SKM-1 treated with dmso at 0.1 percent for 144 hours (cell line): ENCODE results near the gene MDN1.

ENCODE experiments used
- DNase-seq: peaks from one replicate; lab custom pipeline; 2025; ENCODE audit not compliant: unreplicated experiment; lab: John Stamatoyannopoulos, UW

MDN1 gene

GRCh38 chr6:89695667-89696066 lies 123.9 kb downstream of the MDN1 start:
- DNase-seq, result no peak

GRCh38 chr6:89694428-89694827 lies 125.2 kb downstream of the MDN1 start:
- no peak for DNase-seq

- DNase-seq, result no peak
Observed at GRCh38 chr6:89693207-89693606, 126.4 kb downstream of the MDN1 start.

GRCh38 chr6:89692256-89692655 lies 127.3 kb downstream of the MDN1 start:
- no peak for DNase-seq

GRCh38 chr6:89690944-89691324 lies 128.7 kb downstream of the MDN1 start:
- no peak for DNase-seq

GRCh38 chr6:89689732-89690131 lies 129.9 kb downstream of the MDN1 start:
- no peak for DNase-seq

GRCh38 chr6:89688328-89688727 lies 131.3 kb downstream of the MDN1 start:
- DNase-seq, result no peak

GRCh38 chr6:89685311-89685710 lies 134.3 kb downstream of the MDN1 start:
- no peak for DNase-seq

- DNase-seq, result no peak
Observed at GRCh38 chr6:89682991-89683390, 136.6 kb downstream of the MDN1 start.

- DNase-seq, result no peak
Observed at GRCh38 chr6:89681983-89682564, 137.5 kb downstream of the MDN1 start.

GRCh38 chr6:89680551-89680950 lies 139.0 kb downstream of the MDN1 start:
- no peak for DNase-seq

GRCh38 chr6:89680150-89680549 lies 139.4 kb downstream of the MDN1 start:
- DNase-seq, result no peak

- no peak for DNase-seq
Observed at GRCh38 chr6:89679215-89680120, 140.1 kb downstream of the MDN1 start.

GRCh38 chr6:89678531-89678930 lies 141.1 kb downstream of the MDN1 start:
- no peak for DNase-seq

GRCh38 chr6:89675949-89676748 lies 143.4 kb downstream of the MDN1 start:
- DNase-seq, result no peak

GRCh38 chr6:89670935-89671565 lies 148.5 kb downstream of the MDN1 start:
- DNase-seq, result no peak

GRCh38 chr6:89669002-89669401 lies 150.6 kb downstream of the MDN1 start:
- no peak for DNase-seq

GRCh38 chr6:89667872-89668556 lies 151.6 kb downstream of the MDN1 start:
- no peak for DNase-seq

GRCh38 chr6:89662659-89663223 lies 156.9 kb downstream of the MDN1 start:
- no peak for DNase-seq

- no peak for DNase-seq
Observed at GRCh38 chr6:89661559-89661958, 158.0 kb downstream of the MDN1 start.
